Parathyroid adenoma (tissue), 2 donors: ENCODE results near the gene IFI6.

ENCODE experiments used
- H2AFZ ChIP-seq: fragments of 300-600 bp; sonication (generic); one replicate; pipeline ENCODE4 v1.7.0; 2017; ENCODE audit warnings: antibody characterized with exemption, mild to moderate bottlenecking
- H3K27ac ChIP-seq: fragments of 300-600 bp; sonication (generic); one replicate; pipeline ENCODE4 v1.7.0; 2017
- H3K27me3 ChIP-seq: fragments of 300-600 bp; sonication (generic); one replicate; pipeline ENCODE4 v1.7.0; 2017; ENCODE audit warnings: low read length; ENCODE audit not compliant: control insufficient read depth, insufficient read depth
- H3K36me3 ChIP-seq: fragments of 300-600 bp; sonication (generic); one replicate; pipeline ENCODE4 v1.7.0; 2017; ENCODE audit warnings: low read length; ENCODE audit not compliant: control insufficient read depth, insufficient read depth
- H3K4me1 ChIP-seq: fragments of 300-600 bp; sonication (generic); one replicate; pipeline ENCODE4 v1.7.0; 2017; ENCODE audit warnings: control low read depth
- H3K4me2 ChIP-seq: fragments of 300-600 bp; sonication (generic); one replicate; pipeline ENCODE4 v1.7.0; 2017; ENCODE audit warnings: low read length
- H3K4me3 ChIP-seq: fragments of 300-600 bp; sonication (generic); one replicate; pipeline ENCODE4 v1.7.0; 2017; ENCODE audit warnings: low read depth, low read length
- H3K79me2 ChIP-seq: fragments of 300-600 bp; sonication (generic); one replicate; pipeline ENCODE4 v1.7.0; 2017; ENCODE audit warnings: control low read depth
- H3K9ac ChIP-seq: fragments of 300-600 bp; sonication (generic); one replicate; pipeline ENCODE4 v1.7.0; 2017; ENCODE audit warnings: mild to moderate bottlenecking
- H3K9me3 ChIP-seq: fragments of 300-600 bp; sonication (generic); one replicate; pipeline ENCODE4 v1.7.0; 2017; ENCODE audit warnings: low read length; ENCODE audit not compliant: control insufficient read depth
- TF ChIP-seq, protein P1 (sequence below): fragments of 300-600 bp; sonication (generic); IDR thresholded peaks from one replicate; pipeline ENCODE4 v1.7.0; 2017; ENCODE audit warnings: antibody characterized with exemption, mild to moderate bottlenecking
- donor health status: primary hyperparathyroidism.

The IFI6 gene

DNA sequence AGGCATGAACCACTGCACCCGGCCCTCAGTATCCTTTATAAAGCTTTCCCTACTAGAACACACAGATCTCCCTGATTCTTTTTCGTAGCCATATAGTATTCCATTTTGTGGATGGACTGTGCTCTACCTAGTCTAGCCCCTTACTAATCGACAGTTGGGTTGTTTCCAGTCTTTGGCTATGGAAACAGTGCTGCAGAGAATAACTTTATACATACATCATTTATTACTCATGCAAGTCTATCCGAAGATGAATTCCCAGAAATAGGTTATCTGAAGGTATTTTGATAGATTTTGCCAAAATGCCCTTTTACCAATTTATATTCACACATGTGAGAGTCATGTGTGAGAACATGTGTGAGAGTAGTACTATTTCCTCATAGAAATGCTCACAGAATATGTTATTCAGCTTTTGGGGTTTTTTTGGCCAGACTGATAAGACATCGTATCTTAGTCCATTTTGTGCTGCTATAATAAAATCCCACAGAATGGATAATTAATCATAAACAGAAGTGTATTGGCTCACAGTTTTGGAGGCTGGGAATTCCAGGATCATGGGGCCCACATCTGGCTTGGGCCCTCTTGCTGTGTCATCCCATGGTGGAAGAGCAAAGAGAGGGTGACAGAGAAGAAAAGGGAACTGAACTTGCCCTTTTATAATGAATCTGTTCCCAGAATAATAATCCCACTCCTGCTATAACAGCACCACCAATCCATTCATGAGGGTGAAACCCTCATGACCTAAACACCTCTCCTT lies 19.7 kb downstream of the IFI6 start:
- TF ChIP-seq, protein P1, sequence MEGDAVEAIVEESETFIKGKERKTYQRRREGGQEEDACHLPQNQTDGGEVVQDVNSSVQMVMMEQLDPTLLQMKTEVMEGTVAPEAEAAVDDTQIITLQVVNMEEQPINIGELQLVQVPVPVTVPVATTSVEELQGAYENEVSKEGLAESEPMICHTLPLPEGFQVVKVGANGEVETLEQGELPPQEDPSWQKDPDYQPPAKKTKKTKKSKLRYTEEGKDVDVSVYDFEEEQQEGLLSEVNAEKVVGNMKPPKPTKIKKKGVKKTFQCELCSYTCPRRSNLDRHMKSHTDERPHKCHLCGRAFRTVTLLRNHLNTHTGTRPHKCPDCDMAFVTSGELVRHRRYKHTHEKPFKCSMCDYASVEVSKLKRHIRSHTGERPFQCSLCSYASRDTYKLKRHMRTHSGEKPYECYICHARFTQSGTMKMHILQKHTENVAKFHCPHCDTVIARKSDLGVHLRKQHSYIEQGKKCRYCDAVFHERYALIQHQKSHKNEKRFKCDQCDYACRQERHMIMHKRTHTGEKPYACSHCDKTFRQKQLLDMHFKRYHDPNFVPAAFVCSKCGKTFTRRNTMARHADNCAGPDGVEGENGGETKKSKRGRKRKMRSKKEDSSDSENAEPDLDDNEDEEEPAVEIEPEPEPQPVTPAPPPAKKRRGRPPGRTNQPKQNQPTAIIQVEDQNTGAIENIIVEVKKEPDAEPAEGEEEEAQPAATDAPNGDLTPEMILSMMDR, result no peak
- H3K9me3 ChIP-seq, result no peaks in the 10 kb centered on the region
- no peak overlapping the region for H3K4me2 ChIP-seq
- no peak overlapping the region for H3K9ac ChIP-seq
- H3K79me2 ChIP-seq, result no peaks in the 10 kb centered on the region
- no peaks in the 10 kb centered on the region for H3K4me1 ChIP-seq
- no peaks in the 10 kb centered on the region for H3K36me3 ChIP-seq
- no peak overlapping the region for H3K27ac ChIP-seq
- no peak overlapping the region for H2AFZ ChIP-seq
- no peaks in the 10 kb centered on the region for H3K27me3 ChIP-seq
- no peak overlapping the region for H3K4me3 ChIP-seq

DNA sequence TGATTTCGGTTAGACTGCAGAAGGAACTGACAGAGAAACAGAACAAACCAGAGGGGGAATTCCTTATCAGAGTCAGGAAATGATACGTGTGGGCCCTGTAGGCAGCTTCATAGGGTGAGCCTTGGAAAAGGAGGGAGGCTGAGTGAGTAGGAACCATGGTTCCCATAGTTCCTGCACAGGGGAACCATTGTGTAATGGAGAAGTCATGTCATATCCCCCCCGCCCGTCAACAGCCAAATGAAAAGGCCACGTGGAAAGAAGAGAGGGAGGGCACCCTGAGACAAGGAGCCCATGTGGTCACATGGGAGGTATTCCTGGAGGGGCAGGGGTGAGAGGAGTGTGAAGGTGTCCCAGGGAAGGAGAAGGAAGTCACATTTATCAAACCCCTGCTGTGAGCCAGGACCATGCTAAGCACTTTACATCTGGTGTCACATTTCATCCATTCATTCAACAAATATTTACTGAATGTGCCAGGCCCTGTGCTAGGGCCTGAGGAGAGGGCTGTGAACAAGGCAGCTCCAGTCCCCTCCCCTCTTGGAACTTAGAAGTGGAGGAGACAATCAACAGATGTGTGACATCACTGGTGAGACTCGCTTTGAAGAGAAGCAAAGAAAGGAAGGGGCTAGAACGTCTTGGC lies 21.3 kb downstream of the IFI6 start:
- Histone ChIP-seq H3K9me3 (no peaks in the 10 kb centered on the region), H3K27ac (no peak overlapping the region), H3K4me2 (no peak overlapping the region), H3K4me1 (no peaks in the 10 kb centered on the region), H2AFZ (no peak overlapping the region), H3K4me3 (no peak overlapping the region), H3K9ac (no peak overlapping the region), H3K79me2 (no peaks in the 10 kb centered on the region), H3K36me3 (no peaks in the 10 kb centered on the region), H3K27me3 (no peaks in the 10 kb centered on the region)
- TF ChIP-seq, protein P1, result no peak

DNA sequence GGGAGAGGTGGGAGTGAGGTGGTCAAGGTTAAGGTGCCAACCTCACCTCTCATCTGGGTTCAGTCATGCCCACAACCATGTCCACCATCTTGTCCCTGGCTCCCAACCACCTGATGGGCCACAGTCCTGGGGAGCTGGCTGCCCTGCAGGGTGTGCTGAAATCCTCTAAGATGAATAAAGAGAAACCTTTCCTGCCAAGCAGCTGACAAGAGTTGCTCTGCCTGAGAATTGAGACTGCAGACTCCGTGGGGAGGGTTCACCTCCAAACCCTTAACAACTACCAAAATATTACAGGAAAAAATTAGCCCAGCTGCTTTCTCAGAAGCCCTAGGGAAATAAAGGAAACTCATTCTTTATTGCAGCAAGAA lies 21.8 kb downstream of the IFI6 start:
- no peak overlapping the region for H2AFZ ChIP-seq
- no peaks in the 10 kb centered on the region for H3K36me3 ChIP-seq
- TF ChIP-seq, protein P1, result no peak
- no peaks in the 10 kb centered on the region for H3K4me1 ChIP-seq
- no peaks in the 10 kb centered on the region for H3K79me2 ChIP-seq
- no peaks in the 10 kb centered on the region for H3K27me3 ChIP-seq
- no peaks in the 10 kb centered on the region for H3K9me3 ChIP-seq
- no peak overlapping the region for H3K27ac ChIP-seq
- H3K4me2 ChIP-seq, result no peak overlapping the region
- H3K9ac ChIP-seq, result no peak overlapping the region
- no peak overlapping the region for H3K4me3 ChIP-seq

DNA sequence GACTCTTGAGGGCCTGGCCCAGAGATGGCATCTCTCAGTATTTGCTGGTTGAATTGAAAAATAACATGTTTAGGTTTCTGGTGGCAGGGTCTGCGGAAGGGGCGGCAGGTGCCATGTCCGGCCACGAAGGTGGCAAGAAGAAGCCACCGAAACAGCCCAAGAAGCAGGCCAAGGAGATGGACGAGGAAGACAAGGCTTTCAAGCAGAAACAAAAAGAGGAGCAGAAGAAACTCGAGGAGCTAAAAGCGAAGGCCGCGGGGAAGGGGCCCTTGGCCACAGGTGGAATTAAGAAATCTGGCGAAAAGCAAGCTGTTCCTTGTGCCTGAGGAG lies 22.7 kb downstream of the IFI6 start:
- Histone ChIP-seq H3K9ac (no peak overlapping the region), H2AFZ (no peak overlapping the region), H3K4me3 (no peak overlapping the region), H3K27me3 (no peaks in the 10 kb centered on the region), H3K4me2 (no peak overlapping the region), H3K36me3 (no peaks in the 10 kb centered on the region), H3K4me1 (no peaks in the 10 kb centered on the region), H3K79me2 (no peaks in the 10 kb centered on the region), H3K9me3 (no peaks in the 10 kb centered on the region), H3K27ac (no peak overlapping the region)
- TF ChIP-seq, protein P1, result no peak
